Endothelial cell of umbilical vein (primary cell): ENCODE data around the gene CCSER1. TPM values are rescaled to one million over a fixed set of nuclear protein-coding genes. Genes with fewer than 3 reads are reported as not detected.

Experiments
- BruUV-seq: library from RNA; stranded (reverse); fragments of 400-500 nt; replicated peaks from 2 replicates; lab custom pipeline; 2021; lab: Mats Ljungman, UMichigan
- CTCF ChIA-PET: fragments of 300-600, 350-600 bp; sonication (Branson Sonifier 250); formaldehyde crosslinking; loops from one replicate; lab custom pipeline; 2021; ENCODE audit warnings: antibody characterized with exemption, inconsistent platforms; lab: Charles Lee
- POLR2A ChIA-PET: fragments of 300-600, 350-600 bp; sonication (Branson Sonifier 250); formaldehyde crosslinking; loops from one replicate; lab custom pipeline; 2021; ENCODE audit warnings: antibody characterized with exemption, inconsistent platforms; lab: Charles Lee
- DNase-seq: peaks from one replicate; pipeline ENCODE4 v3.0.0-alpha.2; 2011; ENCODE audit warnings: low read depth, low spot score
- FAIRE-seq: peaks from 2 replicates; lab custom pipeline; 2011; peaks lifted over from hg19 to GRCh38; lab: Jason Lieb, UNC
- H2AFZ ChIP-seq: 2 replicates; pipeline ENCODE4 v1.6.0; 2012; ENCODE audit warnings: low read depth, low read length, control low read depth, inconsistent platforms
- H3K27ac ChIP-seq: 2 replicates; pipeline ENCODE4 v1.5.1; 2011; ENCODE audit warnings: low read depth, mild to moderate bottlenecking, control low read depth, low read length, moderate library complexity; ENCODE audit not compliant: insufficient read depth
- H3K27me3 ChIP-seq, 2 experiments: 2 replicates each; pipeline versions ENCODE4 v1.6.0 to v1.6.1; 2011; ENCODE audit warnings: low read length in 2 of 2, mixed read lengths in 1 of 2; ENCODE audit not compliant: control insufficient read depth in 2 of 2, insufficient read depth in 2 of 2
- H3K36me3 ChIP-seq, 2 experiments: 2 replicates in 1 of 2; 3 replicates in 1 of 2; pipeline ENCODE4 v1.5.1; 2011; ENCODE audit warnings: low read length in 2 of 2, mild to moderate bottlenecking in 1 of 2, moderate library complexity in 1 of 2; ENCODE audit not compliant: control insufficient read depth in 2 of 2, insufficient read depth in 2 of 2; ENCODE audit errors: extremely low read depth in 1 of 2
- H3K4me1 ChIP-seq: 3 replicates; pipeline ENCODE4 v1.5.1; 2011; ENCODE audit warnings: mild to moderate bottlenecking, low read length; ENCODE audit not compliant: control insufficient read depth, insufficient read depth; ENCODE audit errors: extremely low read depth
- H3K4me2 ChIP-seq: 2 replicates; pipeline ENCODE4 v1.6.1; 2011; ENCODE audit warnings: low read length, control low read depth, mixed read lengths; ENCODE audit not compliant: insufficient read depth
- H3K4me3 ChIP-seq, 3 experiments: fragments of 200-600 bp in 1 of 3; sonication (generic), shearing (Covaris generic) in 1 of 3; replicated peaks in 1 of 3; 2 replicates each; pipeline ENCODE4 v1.5.1; 2011 to 2016; ENCODE audit warnings: control low read depth in 3 of 3, low read length in 3 of 3, mild to moderate bottlenecking in 2 of 3, inconsistent platforms in 1 of 3, low read depth in 1 of 3, moderate library complexity in 1 of 3; ENCODE audit not compliant: insufficient read depth in 1 of 3
- H3K79me2 ChIP-seq: 2 replicates; pipeline ENCODE4 v1.6.0; 2012; ENCODE audit warnings: low read length, inconsistent platforms; ENCODE audit not compliant: control insufficient read depth, insufficient read depth
- H3K9ac ChIP-seq: replicated peaks from 2 replicates; pipeline ENCODE3; 2011; ENCODE audit warnings: low read length, control low read depth; ENCODE audit not compliant: insufficient read depth; ENCODE audit errors: extremely low read depth
- H3K9me1 ChIP-seq: replicated peaks from 3 replicates; pipeline ENCODE4 v1.6.0; 2011; ENCODE audit warnings: mild to moderate bottlenecking, low read length; ENCODE audit not compliant: control insufficient read depth, insufficient read depth; ENCODE audit errors: extremely low read depth
- H3K9me3 ChIP-seq: replicated peaks from 2 replicates; pipeline ENCODE4 v1.5.1; 2012; ENCODE audit warnings: low read length, inconsistent platforms; ENCODE audit not compliant: control insufficient read depth, insufficient read depth
- H4K20me1 ChIP-seq: replicated peaks from 2 replicates; pipeline ENCODE3; 2011; ENCODE audit warnings: mild to moderate bottlenecking, low read length; ENCODE audit not compliant: control insufficient read depth, insufficient read depth; ENCODE audit errors: extremely low read depth
- EZH2 ChIP-seq: IDR thresholded peaks from 2 replicates; pipeline ENCODE4 v1.6.1; 2012; ENCODE audit warnings: borderline replicate concordance, low read depth, mild to moderate bottlenecking, moderate library complexity, low read length, inconsistent platforms; ENCODE audit not compliant: severe bottlenecking
- FOS ChIP-seq: IDR thresholded peaks from 2 replicates; pipeline ENCODE4 v1.6.1; 2011; ENCODE audit warnings: mild to moderate bottlenecking, low read length, moderate library complexity, borderline replicate concordance; ENCODE audit not compliant: insufficient read depth
- GATA2 ChIP-seq: IDR thresholded peaks from 2 replicates; pipeline ENCODE4 v1.7.0; 2011; ENCODE audit warnings: low read depth, mild to moderate bottlenecking, moderate library complexity, mixed read lengths, low read length; ENCODE audit not compliant: insufficient read length, insufficient read depth
- JUN ChIP-seq: IDR thresholded peaks from 2 replicates; pipeline ENCODE4 v1.6.1; 2011; ENCODE audit warnings: borderline replicate concordance, low read depth; ENCODE audit not compliant: insufficient read length, insufficient read depth
- MYC ChIP-seq: IDR thresholded peaks from one replicate; pipeline ENCODE4 v1.6.1; 2011; ENCODE audit warnings: mild to moderate bottlenecking, low read depth, low read length
- POLR2A ChIP-seq: IDR thresholded peaks from 2 replicates; pipeline ENCODE4 v1.6.1; 2012; ENCODE audit warnings: low read depth, mild to moderate bottlenecking, control low read depth, low read length
- POLR2AphosphoS5 ChIP-seq: IDR thresholded peaks from 2 replicates; pipeline ENCODE4 v1.6.1; 2012; ENCODE audit warnings: low read depth, mild to moderate bottlenecking, control low read depth, low read length, moderate library complexity; ENCODE audit not compliant: insufficient read depth
- dilution Hi-C: fragments of 300-500 bp; cut with MboI; formaldehyde crosslinking; loops from one replicate; pipeline ENCODE4 v1.15.0; 2019; ENCODE audit warnings: low sequenced_read_pairs; ENCODE audit not compliant: extremely low pct_ligation_motif_present
- intact Hi-C: fragments of 100-400 bp; cut with micrococcal nuclease; formaldehyde crosslinking; loops from one replicate; pipeline ENCODE4 v1.10.0; 2022
- polyA plus RNA-seq, 4 experiments: library from polyadenylated mRNA; depleted of rRNA in 3 of 4; stranded (reverse) in 3 of 4; unstranded in 1 of 4; fragments of >200 nt; gene quantifications; 2 replicates each; pipeline versions ENCODE4 v1.2.1 to v1.2.3, GENCODE V29; 2011 to 2012; ENCODE audit warnings: missing spikeins in 1 of 4
- total RNA-seq: library from RNA; stranded (reverse); gene quantifications from 2 replicates; pipeline ENCODE4 v1.2.3, GENCODE V29; 2021
- TF ChIP-seq, protein P1 (sequence below): IDR thresholded peaks from 2 replicates; pipeline ENCODE4 v1.6.1; 2011; ENCODE audit not compliant: insufficient read depth, insufficient read length
- TF ChIP-seq, protein P2 (sequence below), 2 donors: IDR thresholded peaks; 1 replicate in 1 of 2; 2 replicates in 1 of 2; pipeline ENCODE4 v1.5.1; 2011; ENCODE audit warnings: low read length in 2 of 2, mild to moderate bottlenecking in 2 of 2, moderate library complexity in 2 of 2, control low read depth in 1 of 2, inconsistent platforms in 1 of 2, low read depth in 1 of 2; ENCODE audit not compliant: insufficient read depth in 1 of 2; ENCODE audit errors: extremely low read depth in 1 of 2

Gene CCSER1
- total and polyA plus RNA-seq, 2 donors (not counting 3 experiments of a cell fraction or from before 2014, with no cell fraction given), result 0.11 to 1.8 TPM

DNA sequence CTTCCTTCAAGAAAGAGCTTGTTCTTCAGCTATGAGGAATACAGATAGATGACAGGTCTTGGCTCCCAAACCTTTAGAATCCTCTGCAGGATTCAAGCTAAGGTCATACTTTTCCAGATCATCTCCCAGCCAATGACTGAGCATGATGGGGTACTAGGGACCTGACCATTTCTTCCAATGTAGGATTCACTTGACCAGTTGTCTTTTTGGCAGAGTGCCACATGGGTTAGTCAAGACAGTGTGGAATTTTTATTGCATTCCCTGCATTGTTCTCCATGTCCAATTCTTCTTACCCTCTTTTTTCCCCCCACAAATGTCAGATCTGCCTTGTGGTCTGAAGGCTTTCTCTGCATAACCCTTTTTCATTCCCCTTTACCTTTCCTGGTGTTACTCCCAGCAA, 99.5 kb downstream of the CCSER1 start:
- Histone ChIP-seq H3K79me2 (no peaks in the 10 kb centered on the region), H3K4me2 (no peak overlapping the region)

DNA sequence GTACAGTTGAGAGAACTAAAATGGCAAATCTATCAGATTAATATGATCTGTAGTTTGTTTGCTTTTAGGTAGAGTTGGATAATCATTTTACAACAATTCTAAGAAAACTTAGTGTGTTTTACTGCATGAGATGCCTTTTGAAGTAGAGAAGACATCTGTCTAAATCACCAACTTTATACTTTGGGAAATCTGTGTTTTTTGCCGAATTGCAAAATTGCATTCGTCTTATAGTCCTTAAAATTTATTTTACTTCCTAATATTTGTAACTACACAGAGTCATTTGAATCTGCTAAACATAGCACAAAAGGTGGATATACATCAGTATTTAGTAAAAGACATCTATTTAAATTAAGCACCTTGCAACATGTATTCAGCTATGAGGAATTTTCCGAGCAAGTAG, 100.0 kb downstream of the CCSER1 start:
- H3K9me1 ChIP-seq, result no peaks in the 10 kb centered on the region
- POLR2A ChIA-PET, result no interaction called here
- H3K4me2 ChIP-seq, result no peak overlapping the region
- no TSS peak for BruUV-seq
- dilution Hi-C loops, result no loop called here
- no peak overlapping the region for H3K9ac ChIP-seq
- H3K4me3 ChIP-seq, result no peak overlapping the region
- no peaks in the 10 kb centered on the region for H3K4me1 ChIP-seq
- no peak overlapping the region for H2AFZ ChIP-seq
- no peaks in the 10 kb centered on the region for H4K20me1 ChIP-seq
- TF ChIP-seq EZH2, result no peak
- TF ChIP-seq, protein P1, sequence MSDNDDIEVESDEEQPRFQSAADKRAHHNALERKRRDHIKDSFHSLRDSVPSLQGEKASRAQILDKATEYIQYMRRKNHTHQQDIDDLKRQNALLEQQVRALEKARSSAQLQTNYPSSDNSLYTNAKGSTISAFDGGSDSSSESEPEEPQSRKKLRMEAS, result no peak
- no peak for TF ChIP-seq POLR2A
- TF ChIP-seq POLR2AphosphoS5, result no peak
- TF ChIP-seq, protein P2, sequence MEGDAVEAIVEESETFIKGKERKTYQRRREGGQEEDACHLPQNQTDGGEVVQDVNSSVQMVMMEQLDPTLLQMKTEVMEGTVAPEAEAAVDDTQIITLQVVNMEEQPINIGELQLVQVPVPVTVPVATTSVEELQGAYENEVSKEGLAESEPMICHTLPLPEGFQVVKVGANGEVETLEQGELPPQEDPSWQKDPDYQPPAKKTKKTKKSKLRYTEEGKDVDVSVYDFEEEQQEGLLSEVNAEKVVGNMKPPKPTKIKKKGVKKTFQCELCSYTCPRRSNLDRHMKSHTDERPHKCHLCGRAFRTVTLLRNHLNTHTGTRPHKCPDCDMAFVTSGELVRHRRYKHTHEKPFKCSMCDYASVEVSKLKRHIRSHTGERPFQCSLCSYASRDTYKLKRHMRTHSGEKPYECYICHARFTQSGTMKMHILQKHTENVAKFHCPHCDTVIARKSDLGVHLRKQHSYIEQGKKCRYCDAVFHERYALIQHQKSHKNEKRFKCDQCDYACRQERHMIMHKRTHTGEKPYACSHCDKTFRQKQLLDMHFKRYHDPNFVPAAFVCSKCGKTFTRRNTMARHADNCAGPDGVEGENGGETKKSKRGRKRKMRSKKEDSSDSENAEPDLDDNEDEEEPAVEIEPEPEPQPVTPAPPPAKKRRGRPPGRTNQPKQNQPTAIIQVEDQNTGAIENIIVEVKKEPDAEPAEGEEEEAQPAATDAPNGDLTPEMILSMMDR (IDR thresholded peaks at IDR 0.05; ENCODE audit: extremely low read depth in 1 of 2, insufficient read depth in 1 of 2, low read depth in 1 of 2, low read length in 2 of 2), result no peak
- no peak for TF ChIP-seq GATA2
- no peak for TF ChIP-seq JUN
- no peak for TF ChIP-seq FOS
- no peak for TF ChIP-seq MYC
- H3K27me3 ChIP-seq, result no peaks in the 10 kb centered on the region
- no peak for FAIRE-seq
- no peak overlapping the region for H3K27ac ChIP-seq
- no peaks in the 10 kb centered on the region for H3K36me3 ChIP-seq
- no peaks in the 10 kb centered on the region for H3K9me3 ChIP-seq
- intact Hi-C loops, result no loop called here
- CTCF ChIA-PET, result no interaction called here
- H3K79me2 ChIP-seq, result no peaks in the 10 kb centered on the region
- DNase-seq, result no peak

More for the DNA sequence above, 99.5 kb downstream of the CCSER1 start:
- dilution Hi-C loops, result no loop called here
- no peaks in the 10 kb centered on the region for H3K36me3 ChIP-seq
- POLR2A ChIA-PET, result no interaction called here
- H3K27me3 ChIP-seq, result no peaks in the 10 kb centered on the region
- no peak overlapping the region for H3K4me3 ChIP-seq
- FAIRE-seq, result no peak
- CTCF ChIA-PET, result no interaction called here
- no peaks in the 10 kb centered on the region for H4K20me1 ChIP-seq
- no peaks in the 10 kb centered on the region for H3K9me1 ChIP-seq
- no TSS peak for BruUV-seq
- H3K4me1 ChIP-seq, result no peaks in the 10 kb centered on the region
- no peak overlapping the region for H2AFZ ChIP-seq
- TF ChIP-seq FOS, result no peak
- TF ChIP-seq MYC, result no peak
- TF ChIP-seq EZH2, result no peak
- TF ChIP-seq, protein P1, result no peak
- no peak for TF ChIP-seq JUN
- TF ChIP-seq POLR2AphosphoS5, result no peak
- no peak for TF ChIP-seq POLR2A
- H3K9ac ChIP-seq, result no peak overlapping the region
- intact Hi-C loops, result no loop called here
- no peaks in the 10 kb centered on the region for H3K9me3 ChIP-seq
- no peak overlapping the region for H3K27ac ChIP-seq
- no peak for DNase-seq
